ENCODE data around the gene ACSL3. TPM values are rescaled to one million over a fixed set of nuclear protein-coding genes. Genes with fewer than 3 reads are reported as not detected.

ACSL3 gene
- total RNA-seq, 4 donors from 2014 or later: 42.4 to 72.2 (median 62.2) TPM

DNA sequence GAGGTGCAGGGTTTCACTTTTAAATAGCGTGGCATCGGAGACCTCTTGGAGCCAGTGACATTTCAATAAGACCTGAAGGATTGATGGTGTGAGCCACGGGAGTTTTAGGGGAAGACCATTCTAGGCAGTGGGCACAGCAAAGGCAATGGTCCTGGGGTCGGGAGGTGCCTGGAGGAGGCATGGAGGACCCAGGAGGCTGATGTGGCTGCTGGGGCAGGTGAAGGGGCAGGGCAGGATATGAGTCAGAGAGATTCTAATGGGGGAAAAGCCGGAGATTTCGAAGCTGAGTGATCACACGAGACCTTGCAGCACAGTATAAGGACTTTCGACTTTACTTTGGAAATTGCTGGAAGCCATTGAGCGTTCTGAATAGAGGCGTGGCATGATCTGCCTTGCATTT, 111.6 kb downstream of the ACSL3 start:
- TF ChIP-seq, protein P1, sequence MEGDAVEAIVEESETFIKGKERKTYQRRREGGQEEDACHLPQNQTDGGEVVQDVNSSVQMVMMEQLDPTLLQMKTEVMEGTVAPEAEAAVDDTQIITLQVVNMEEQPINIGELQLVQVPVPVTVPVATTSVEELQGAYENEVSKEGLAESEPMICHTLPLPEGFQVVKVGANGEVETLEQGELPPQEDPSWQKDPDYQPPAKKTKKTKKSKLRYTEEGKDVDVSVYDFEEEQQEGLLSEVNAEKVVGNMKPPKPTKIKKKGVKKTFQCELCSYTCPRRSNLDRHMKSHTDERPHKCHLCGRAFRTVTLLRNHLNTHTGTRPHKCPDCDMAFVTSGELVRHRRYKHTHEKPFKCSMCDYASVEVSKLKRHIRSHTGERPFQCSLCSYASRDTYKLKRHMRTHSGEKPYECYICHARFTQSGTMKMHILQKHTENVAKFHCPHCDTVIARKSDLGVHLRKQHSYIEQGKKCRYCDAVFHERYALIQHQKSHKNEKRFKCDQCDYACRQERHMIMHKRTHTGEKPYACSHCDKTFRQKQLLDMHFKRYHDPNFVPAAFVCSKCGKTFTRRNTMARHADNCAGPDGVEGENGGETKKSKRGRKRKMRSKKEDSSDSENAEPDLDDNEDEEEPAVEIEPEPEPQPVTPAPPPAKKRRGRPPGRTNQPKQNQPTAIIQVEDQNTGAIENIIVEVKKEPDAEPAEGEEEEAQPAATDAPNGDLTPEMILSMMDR (IDR thresholded peaks at IDR 0.05): no peak
- ATAC-seq (ENCODE audit: low FRiP score) (no peak), DNase-seq (ENCODE audit: low spot score) (no peak)

DNA sequence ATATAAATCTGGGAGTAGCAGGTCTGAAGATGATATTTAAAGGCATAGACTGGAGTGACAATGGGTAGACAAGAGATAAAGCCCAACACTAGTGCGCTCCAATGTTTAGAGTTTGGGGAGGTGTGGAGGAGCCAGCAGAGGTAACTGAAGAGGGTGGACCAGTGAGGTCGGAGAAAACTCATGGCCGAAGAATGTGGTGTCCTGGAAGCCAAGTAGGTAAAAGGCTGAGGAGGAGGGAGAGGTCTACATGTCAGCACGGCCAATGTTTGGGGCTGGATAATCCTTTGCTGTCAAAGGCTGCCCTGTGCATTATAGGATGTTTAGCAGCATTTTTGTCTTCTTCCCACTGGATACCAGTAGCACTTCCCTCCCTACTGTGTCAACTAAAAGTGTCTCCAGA, 112.4 kb downstream of the ACSL3 start:
- TF ChIP-seq, protein P1 (IDR thresholded peaks at IDR 0.05): no peak
- DNase-seq (ENCODE audit: low spot score) (no peak), ATAC-seq (ENCODE audit: low FRiP score) (peak; percentile 71)

DNA sequence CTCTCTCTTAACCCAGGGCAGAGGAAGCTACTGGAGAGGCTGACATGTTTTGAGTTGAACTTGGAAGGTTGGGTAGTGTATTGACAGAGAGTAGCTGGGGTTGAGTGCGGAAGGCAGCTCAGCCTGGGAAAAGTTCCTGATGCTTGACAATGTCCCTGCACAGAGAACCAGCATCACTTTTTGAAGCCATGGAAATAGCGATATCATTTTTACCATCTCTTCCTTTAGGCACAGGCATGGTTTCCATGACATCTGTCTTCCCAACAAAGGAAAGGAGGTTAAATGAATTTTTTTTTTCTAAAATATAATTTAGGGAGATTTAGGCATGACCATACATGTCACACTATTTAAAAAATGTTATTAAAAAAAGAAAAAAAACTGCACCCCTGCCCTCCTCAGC, 112.9 kb downstream of the ACSL3 start:
- TF ChIP-seq, protein P1 (IDR thresholded peaks at IDR 0.05): no peak
- DNase-seq (ENCODE audit: low spot score) (no peak), ATAC-seq (ENCODE audit: low FRiP score) (no peak)

DNA sequence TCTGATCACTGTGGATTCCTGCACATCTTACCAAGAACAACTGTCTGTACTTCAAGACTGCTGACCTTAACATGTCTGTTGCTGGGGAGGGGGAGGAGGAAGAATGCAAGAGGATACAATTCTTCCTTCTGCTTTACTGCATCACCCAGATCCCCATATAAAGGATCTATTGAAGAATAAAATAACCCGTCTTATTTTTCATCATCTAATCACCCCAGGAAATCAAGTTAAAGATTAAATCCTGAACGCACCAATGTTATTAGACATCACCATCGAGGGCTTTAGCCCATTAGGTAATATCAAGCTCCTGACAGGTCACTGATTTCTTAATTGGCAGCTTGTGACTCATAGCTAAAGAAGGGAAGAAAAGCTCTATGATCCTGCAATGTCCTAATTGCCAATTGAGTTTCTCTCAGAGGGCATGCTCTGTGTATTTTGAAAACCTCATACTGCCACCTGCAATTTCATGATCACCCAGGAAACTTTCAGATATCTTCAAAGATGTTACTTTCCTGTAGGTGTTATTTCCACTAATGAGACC, 115.8 kb downstream of the ACSL3 start:
- ATAC-seq (ENCODE audit: low FRiP score) (no peak), DNase-seq (ENCODE audit: low spot score) (no peak)
- TF ChIP-seq, protein P1 (IDR thresholded peaks at IDR 0.05): no peak

DNA sequence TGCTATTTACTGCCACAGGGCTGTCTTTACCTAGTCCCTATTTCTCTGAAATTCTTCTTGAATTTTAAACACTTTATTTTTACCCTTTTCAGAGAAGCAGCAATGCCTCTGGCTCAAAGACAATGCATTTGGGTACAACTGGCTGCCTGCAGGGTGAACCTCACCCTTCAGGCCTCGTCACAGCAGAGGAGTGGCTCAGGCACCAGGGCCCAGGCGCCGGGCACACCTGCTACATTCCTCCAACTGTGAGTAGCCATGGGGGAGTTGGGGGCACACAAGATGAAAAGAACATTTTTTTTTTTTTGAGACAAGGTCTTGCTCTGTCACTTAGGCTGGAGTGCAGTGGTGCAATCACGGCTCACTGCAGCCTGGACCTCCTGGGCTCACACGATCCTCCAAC, 116.3 kb downstream of the ACSL3 start:
- TF ChIP-seq, protein P1 (IDR thresholded peaks at IDR 0.05): no peak
- DNase-seq (ENCODE audit: low spot score) (no peak), ATAC-seq (ENCODE audit: low FRiP score) (no peak)

DNA sequence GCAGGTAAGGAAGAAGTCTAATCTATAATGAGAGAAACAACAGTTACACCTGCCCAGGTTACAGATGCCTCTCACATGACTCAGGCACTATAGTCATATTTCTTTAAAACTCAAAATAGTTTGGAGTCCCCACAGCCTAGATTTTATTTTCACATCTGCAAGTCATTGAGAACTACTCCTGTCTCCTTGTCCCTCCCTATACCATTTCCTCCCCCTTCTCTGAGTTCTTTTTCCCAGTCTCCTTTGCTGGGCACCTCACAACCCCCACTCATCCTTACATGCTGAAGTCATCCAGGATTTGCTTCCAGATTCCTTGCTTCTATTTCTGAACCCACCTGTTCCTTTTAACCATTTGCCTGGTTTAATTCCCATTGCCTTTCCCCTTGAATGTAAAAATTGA, 118.0 kb downstream of the ACSL3 start:
- TF ChIP-seq, protein P1 (IDR thresholded peaks at IDR 0.05): no peak
- ATAC-seq (ENCODE audit: low FRiP score): no peak
- no peak for DNase-seq (ENCODE audit: low spot score)

DNA sequence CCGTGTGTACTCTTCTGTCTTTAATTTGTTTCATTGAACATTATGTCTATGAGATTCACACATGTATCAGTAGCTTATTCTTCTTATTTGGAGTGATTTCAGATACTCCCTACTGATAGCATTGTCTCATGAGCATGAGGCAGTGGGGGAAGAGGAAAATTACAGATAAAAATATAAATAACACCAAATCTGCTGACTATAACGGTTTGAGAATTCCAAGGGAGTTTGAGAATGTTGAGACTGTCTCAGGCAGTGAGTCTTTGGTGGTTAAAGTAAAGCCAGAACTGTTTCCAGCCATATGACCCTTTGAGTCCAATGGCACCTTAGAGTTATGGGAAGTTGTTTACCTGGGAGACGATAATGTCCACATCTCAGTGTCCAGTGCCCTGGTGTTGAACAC, 118.6 kb downstream of the ACSL3 start:
- ATAC-seq (ENCODE audit: low FRiP score): no peak
- no peak for DNase-seq (ENCODE audit: low spot score)
- TF ChIP-seq, protein P1 (IDR thresholded peaks at IDR 0.05): no peak
